Neural progenitor cell (in vitro differentiated cells): ENCODE measurements around the gene KRTAP10-2.

Source experiments
- EZH2 ChIP-seq: fragments of 200-600 bp; sonication (generic); IDR thresholded peaks from 2 replicates; pipeline ENCODE4 v1.6.1; 2017; ENCODE audit warnings: antibody characterized with exemption, mild to moderate bottlenecking, moderate library complexity
- EZH2phosphoT487 ChIP-seq: fragments of 200-600 bp; sonication (generic); IDR thresholded peaks from 2 replicates; pipeline ENCODE4 v1.6.1; 2017; ENCODE audit warnings: antibody characterized with exemption
- TF ChIP-seq, protein P1 (sequence below): fragments of 200-600 bp; sonication (generic); IDR thresholded peaks from 2 replicates; pipeline ENCODE4 v1.5.1; 2017; ENCODE audit warnings: antibody characterized with exemption, mild to moderate bottlenecking

DNA sequence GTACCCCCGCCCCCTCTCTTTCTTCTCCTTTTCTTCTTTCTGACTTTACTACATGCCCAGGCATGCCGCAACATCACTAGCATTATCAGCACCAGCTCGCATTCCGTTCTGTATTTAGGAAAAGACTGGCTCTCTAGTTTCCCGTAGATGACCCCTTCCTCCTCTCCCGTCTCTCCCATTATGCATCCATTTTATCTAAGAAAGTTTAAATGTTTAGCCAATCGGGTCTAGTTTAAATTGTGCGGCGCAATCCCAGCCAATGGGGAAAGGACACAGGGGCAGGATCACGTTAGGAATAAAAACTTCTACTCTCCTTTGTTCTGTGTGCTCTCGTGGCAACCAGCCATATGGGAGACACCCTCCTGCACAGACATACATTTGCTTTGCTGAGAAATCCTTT is 46.8 kb upstream of the KRTAP10-2 start:
- TF ChIP-seq, protein P1, sequence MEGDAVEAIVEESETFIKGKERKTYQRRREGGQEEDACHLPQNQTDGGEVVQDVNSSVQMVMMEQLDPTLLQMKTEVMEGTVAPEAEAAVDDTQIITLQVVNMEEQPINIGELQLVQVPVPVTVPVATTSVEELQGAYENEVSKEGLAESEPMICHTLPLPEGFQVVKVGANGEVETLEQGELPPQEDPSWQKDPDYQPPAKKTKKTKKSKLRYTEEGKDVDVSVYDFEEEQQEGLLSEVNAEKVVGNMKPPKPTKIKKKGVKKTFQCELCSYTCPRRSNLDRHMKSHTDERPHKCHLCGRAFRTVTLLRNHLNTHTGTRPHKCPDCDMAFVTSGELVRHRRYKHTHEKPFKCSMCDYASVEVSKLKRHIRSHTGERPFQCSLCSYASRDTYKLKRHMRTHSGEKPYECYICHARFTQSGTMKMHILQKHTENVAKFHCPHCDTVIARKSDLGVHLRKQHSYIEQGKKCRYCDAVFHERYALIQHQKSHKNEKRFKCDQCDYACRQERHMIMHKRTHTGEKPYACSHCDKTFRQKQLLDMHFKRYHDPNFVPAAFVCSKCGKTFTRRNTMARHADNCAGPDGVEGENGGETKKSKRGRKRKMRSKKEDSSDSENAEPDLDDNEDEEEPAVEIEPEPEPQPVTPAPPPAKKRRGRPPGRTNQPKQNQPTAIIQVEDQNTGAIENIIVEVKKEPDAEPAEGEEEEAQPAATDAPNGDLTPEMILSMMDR = no peak
- TF ChIP-seq EZH2 (no peak), EZH2phosphoT487 (no peak)
